ENCODE measurements around the gene UIMC1.

DNA sequence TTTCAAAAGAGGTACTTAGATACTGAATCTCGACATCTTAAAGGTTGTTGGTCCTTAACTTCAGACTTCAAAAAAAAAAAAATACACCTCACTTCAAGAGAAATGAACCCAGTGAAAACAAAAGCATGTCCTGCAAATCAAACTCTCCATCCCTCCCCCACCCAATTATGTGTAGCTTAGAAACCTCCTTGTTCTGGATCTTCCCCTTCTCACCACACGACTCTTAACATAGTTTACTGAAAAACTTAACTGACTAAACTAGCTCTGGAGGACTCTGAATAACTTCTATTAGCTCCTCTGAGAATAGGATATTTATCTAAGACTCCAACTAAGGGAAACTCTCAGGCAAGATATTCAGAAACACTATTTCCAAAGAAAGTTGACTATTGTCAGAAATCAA, 58.7 kb downstream of the UIMC1 start:
- TF ChIP-seq POLR2A (IDR thresholded peaks at IDR 0.05) (no peak), EP300 (IDR thresholded peaks at IDR 0.05) (no peak)
- TF ChIP-seq, protein P1, sequence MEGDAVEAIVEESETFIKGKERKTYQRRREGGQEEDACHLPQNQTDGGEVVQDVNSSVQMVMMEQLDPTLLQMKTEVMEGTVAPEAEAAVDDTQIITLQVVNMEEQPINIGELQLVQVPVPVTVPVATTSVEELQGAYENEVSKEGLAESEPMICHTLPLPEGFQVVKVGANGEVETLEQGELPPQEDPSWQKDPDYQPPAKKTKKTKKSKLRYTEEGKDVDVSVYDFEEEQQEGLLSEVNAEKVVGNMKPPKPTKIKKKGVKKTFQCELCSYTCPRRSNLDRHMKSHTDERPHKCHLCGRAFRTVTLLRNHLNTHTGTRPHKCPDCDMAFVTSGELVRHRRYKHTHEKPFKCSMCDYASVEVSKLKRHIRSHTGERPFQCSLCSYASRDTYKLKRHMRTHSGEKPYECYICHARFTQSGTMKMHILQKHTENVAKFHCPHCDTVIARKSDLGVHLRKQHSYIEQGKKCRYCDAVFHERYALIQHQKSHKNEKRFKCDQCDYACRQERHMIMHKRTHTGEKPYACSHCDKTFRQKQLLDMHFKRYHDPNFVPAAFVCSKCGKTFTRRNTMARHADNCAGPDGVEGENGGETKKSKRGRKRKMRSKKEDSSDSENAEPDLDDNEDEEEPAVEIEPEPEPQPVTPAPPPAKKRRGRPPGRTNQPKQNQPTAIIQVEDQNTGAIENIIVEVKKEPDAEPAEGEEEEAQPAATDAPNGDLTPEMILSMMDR (IDR thresholded peaks at IDR 0.05), result no peak

Measured in stomach (tissue), 4 donors.